H54 (cell line): Measurements from ENCODE around the gene NXPE3.

Source experiments
- DNase-seq: peaks from one replicate; pipeline ENCODE4 v3.0.0; 2011; ENCODE audit warnings: low spot score, mixed read lengths; ENCODE audit not compliant: insufficient read length
- FAIRE-seq: peaks from 3 replicates; lab custom pipeline; 2011; peaks lifted over from hg19 to GRCh38; lab: Jason Lieb, UNC
- POLR2A ChIP-seq: IDR thresholded peaks from 2 replicates; pipeline ENCODE4 v1.6.1; 2011; ENCODE audit warnings: low read depth, mild to moderate bottlenecking, low read length

NXPE3 gene

GRCh38 chr3:101876142-101876541 lies 97.1 kb downstream of the NXPE3 start:
- no peak for FAIRE-seq
- DNase-seq: no peak
- TF ChIP-seq POLR2A: no peak
